Keratinocyte (primary cell): ENCODE measurements around the gene RASEF. TPM values are rescaled to one million over a fixed set of nuclear protein-coding genes. Genes with fewer than 3 reads are reported as not detected.

Experiments used
- DNase-seq: peaks from one replicate; pipeline ENCODE4 v3.0.0-alpha.2; 2011; ENCODE audit warnings: low read depth, missing footprints, low spot score
- FAIRE-seq: peaks from 2 replicates; lab custom pipeline; 2011; peaks lifted over from hg19 to GRCh38; lab: Jason Lieb, UNC
- H2AFZ ChIP-seq: 2 replicates; pipeline ENCODE4 v1.6.0; 2012; ENCODE audit warnings: low read length, control low read depth, inconsistent platforms; ENCODE audit not compliant: control insufficient read depth
- H3K27ac ChIP-seq: 2 replicates; pipeline ENCODE4 v1.5.1; 2011; ENCODE audit warnings: low read length; ENCODE audit not compliant: control insufficient read depth, insufficient read depth
- H3K27me3 ChIP-seq: 3 replicates; pipeline ENCODE4 v1.6.0; 2011; ENCODE audit warnings: low read length; ENCODE audit not compliant: control insufficient read depth, insufficient read depth; ENCODE audit errors: extremely low read depth
- H3K36me3 ChIP-seq, 2 experiments: 2 replicates in 1 of 2; 3 replicates in 1 of 2; pipeline ENCODE4 v1.5.1; 2011; ENCODE audit warnings: low read length in 2 of 2, mild to moderate bottlenecking in 1 of 2; ENCODE audit not compliant: control insufficient read depth in 2 of 2, insufficient read depth in 2 of 2; ENCODE audit errors: extremely low read depth in 1 of 2
- H3K4me1 ChIP-seq: 3 replicates; pipeline ENCODE4 v1.5.1; 2011; ENCODE audit warnings: low read length; ENCODE audit not compliant: control insufficient read depth, insufficient read depth; ENCODE audit errors: extremely low read depth
- H3K4me2 ChIP-seq: 3 replicates; pipeline ENCODE4 v1.6.0; 2011; ENCODE audit warnings: low read depth, low read length; ENCODE audit not compliant: control insufficient read depth, insufficient read depth; ENCODE audit errors: extremely low read depth
- H3K4me3 ChIP-seq, 3 experiments: fragments of 200-600 bp in 1 of 3; sonication (generic) in 1 of 3; 2 replicates in 2 of 3; 3 replicates in 1 of 3; pipeline ENCODE4 v1.5.1; 2011 to 2016; ENCODE audit warnings: low read length in 3 of 3, mild to moderate bottlenecking in 3 of 3, control low read depth in 2 of 3, inconsistent platforms in 1 of 3, low read depth in 1 of 3, mixed read lengths in 1 of 3, mixed run types in 1 of 3, moderate library complexity in 1 of 3; ENCODE audit not compliant: control insufficient read depth in 2 of 3, insufficient read depth in 2 of 3; ENCODE audit errors: extremely low read depth in 1 of 3
- H3K79me2 ChIP-seq: 2 replicates; pipeline ENCODE4 v1.6.0; 2012; ENCODE audit warnings: low read length; ENCODE audit not compliant: control insufficient read depth, insufficient read depth
- H3K9ac ChIP-seq: 3 replicates; pipeline ENCODE4 v1.6.0; 2011; ENCODE audit warnings: low read length; ENCODE audit not compliant: control insufficient read depth, insufficient read depth; ENCODE audit errors: extremely low read depth
- H3K9me1 ChIP-seq: 3 replicates; pipeline ENCODE4 v1.6.0; 2011; ENCODE audit warnings: low read length; ENCODE audit not compliant: control insufficient read depth, insufficient read depth; ENCODE audit errors: extremely low read depth
- H3K9me3 ChIP-seq: 2 replicates; pipeline ENCODE4 v1.5.1; 2012; ENCODE audit warnings: low read depth, low read length; ENCODE audit not compliant: control insufficient read depth
- H4K20me1 ChIP-seq: 3 replicates; pipeline ENCODE4 v1.6.0; 2011; ENCODE audit warnings: low read length; ENCODE audit not compliant: control insufficient read depth, insufficient read depth; ENCODE audit errors: extremely low read depth
- EZH2 ChIP-seq: IDR thresholded peaks from one replicate; pipeline ENCODE4 v1.6.1; 2012; ENCODE audit warnings: inconsistent platforms, mild to moderate bottlenecking, low read length, moderate library complexity
- dilution Hi-C: fragments of 300-500 bp; cut with MboI; formaldehyde crosslinking; loops from one replicate; pipeline ENCODE4 v1.7.0; 2020; ENCODE audit warnings: low sequenced_read_pairs; ENCODE audit not compliant: extremely low pct_ligation_motif_present
- polyA plus RNA-seq, 5 experiments: library from polyadenylated mRNA; depleted of rRNA in 3 of 5; stranded (reverse) in 3 of 5; stranded (forward) in 1 of 5; unstranded in 1 of 5; fragments of >200 nt; gene quantifications; 1 replicate in 1 of 5; 2 replicates in 3 of 5; 3 replicates in 1 of 5; pipeline versions ENCODE4 v1.2.1 to v1.2.3, GENCODE V29; 2011 to 2012; ENCODE audit warnings: missing spikeins in 2 of 5, low read depth in 1 of 5, low replicate concordance in 1 of 5
- TF ChIP-seq, protein P1 (sequence below), 3 experiments: IDR thresholded peaks in 1 of 3; conservative IDR thresholded peaks in 1 of 3; optimal IDR thresholded peaks in 1 of 3; 2 replicates in 2 of 3; 3 replicates in 1 of 3; pipeline versions ENCODE3 to v1.5.1; 2011; ENCODE audit warnings: low read length in 3 of 3, mild to moderate bottlenecking in 3 of 3, moderate library complexity in 2 of 3, control low read depth in 1 of 3, inconsistent platforms in 1 of 3; ENCODE audit not compliant: insufficient read depth in 2 of 3; ENCODE audit errors: extremely low read depth in 1 of 3

The RASEF gene
- polyA plus RNA-seq, 1 donor (not counting 4 experiments of a cell fraction or from before 2014, with no cell fraction given) = 0.28 TPM

DNA sequence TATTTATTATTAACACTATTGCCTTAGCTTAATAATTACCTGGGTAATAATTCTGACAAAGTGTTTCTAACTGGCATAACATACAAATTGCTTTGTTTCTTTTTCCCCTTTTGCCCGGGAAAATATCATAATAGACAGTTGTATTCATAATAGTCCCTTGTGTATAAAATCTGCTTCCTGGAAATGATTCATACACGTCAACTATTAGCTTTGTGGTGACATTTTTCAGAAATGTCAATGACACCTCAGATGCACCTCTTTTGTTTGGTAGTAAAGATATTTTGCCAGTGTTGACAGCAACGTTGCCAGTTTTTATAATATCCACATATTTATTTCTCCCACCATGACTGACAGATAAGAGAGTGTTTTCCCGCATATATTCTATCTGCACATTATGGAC, 73.0 kb downstream of the RASEF start:
- Histone ChIP-seq H3K9me3 (no peaks in the 10 kb centered on the region), H3K27me3 (no peaks in the 10 kb centered on the region), H3K4me2 (no peak overlapping the region), H3K79me2 (no peaks in the 10 kb centered on the region), H3K4me1 (peaks cover 9% of the 10 kb centered on the region), H4K20me1 (no peaks in the 10 kb centered on the region), H3K4me3 (no peak overlapping the region), H2AFZ (no peak overlapping the region), H3K9ac (no peak overlapping the region), H3K36me3 (no peaks in the 10 kb centered on the region), H3K27ac (no peak overlapping the region), H3K9me1 (no peaks in the 10 kb centered on the region)
- dilution Hi-C loops = no loop called here
- no peak for TF ChIP-seq EZH2
- TF ChIP-seq, protein P1, sequence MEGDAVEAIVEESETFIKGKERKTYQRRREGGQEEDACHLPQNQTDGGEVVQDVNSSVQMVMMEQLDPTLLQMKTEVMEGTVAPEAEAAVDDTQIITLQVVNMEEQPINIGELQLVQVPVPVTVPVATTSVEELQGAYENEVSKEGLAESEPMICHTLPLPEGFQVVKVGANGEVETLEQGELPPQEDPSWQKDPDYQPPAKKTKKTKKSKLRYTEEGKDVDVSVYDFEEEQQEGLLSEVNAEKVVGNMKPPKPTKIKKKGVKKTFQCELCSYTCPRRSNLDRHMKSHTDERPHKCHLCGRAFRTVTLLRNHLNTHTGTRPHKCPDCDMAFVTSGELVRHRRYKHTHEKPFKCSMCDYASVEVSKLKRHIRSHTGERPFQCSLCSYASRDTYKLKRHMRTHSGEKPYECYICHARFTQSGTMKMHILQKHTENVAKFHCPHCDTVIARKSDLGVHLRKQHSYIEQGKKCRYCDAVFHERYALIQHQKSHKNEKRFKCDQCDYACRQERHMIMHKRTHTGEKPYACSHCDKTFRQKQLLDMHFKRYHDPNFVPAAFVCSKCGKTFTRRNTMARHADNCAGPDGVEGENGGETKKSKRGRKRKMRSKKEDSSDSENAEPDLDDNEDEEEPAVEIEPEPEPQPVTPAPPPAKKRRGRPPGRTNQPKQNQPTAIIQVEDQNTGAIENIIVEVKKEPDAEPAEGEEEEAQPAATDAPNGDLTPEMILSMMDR (optimal IDR thresholded peaks at IDR 0.05 in 1 of 3, IDR thresholded peaks at IDR 0.05 in 1 of 3, conservative IDR thresholded peaks at IDR 0.05 in 1 of 3; ENCODE audit: extremely low read depth in 1 of 3, insufficient read depth in 2 of 3, low read length in 3 of 3) = no peak
- no peak for FAIRE-seq
- DNase-seq = no peak

DNA sequence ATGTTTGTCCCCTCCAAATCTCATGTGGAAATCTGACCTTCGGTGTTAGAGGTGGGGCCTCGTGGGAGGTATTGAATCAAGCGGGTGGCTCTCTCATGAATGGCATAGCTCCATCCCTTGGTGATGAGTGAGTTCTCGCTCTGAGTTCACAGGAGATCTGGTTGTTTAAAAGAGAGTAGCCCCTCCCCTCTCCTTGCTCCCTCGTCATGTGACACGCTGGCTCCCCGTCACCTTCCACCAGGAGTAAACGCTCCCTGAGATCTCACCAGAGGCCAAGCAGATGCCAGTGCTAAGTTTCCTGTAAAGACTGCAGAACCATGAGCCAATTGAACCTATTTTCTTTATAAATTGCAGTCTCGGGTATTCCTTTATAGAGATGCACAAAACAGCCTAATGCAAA, 74.5 kb downstream of the RASEF start:
- H3K4me2 ChIP-seq = no peak overlapping the region
- DNase-seq (no peak), FAIRE-seq (no peak)
- no peaks in the 10 kb centered on the region for H4K20me1 ChIP-seq
- no peak overlapping the region for H3K4me3 ChIP-seq
- no peaks in the 10 kb centered on the region for H3K36me3 ChIP-seq
- H3K27me3 ChIP-seq = no peaks in the 10 kb centered on the region
- dilution Hi-C loops = no loop called here
- H3K9me1 ChIP-seq = no peaks in the 10 kb centered on the region
- no peak for TF ChIP-seq EZH2
- TF ChIP-seq, protein P1 (optimal IDR thresholded peaks at IDR 0.05 in 1 of 3, IDR thresholded peaks at IDR 0.05 in 1 of 3, conservative IDR thresholded peaks at IDR 0.05 in 1 of 3; ENCODE audit: extremely low read depth in 1 of 3, insufficient read depth in 2 of 3, low read length in 3 of 3) = no peak
- no peaks in the 10 kb centered on the region for H3K79me2 ChIP-seq
- peaks cover under 1% of the 10 kb centered on the region for H3K4me1 ChIP-seq
- H3K9me3 ChIP-seq = no peaks in the 10 kb centered on the region
- H3K9ac ChIP-seq = no peak overlapping the region
- no peak overlapping the region for H2AFZ ChIP-seq
- H3K27ac ChIP-seq = no peak overlapping the region
